IPS-NIHi7 (cell line): Measurements from ENCODE around the gene MRPS7.

Experiments
- DNase-seq: peaks from one replicate; pipeline ENCODE4 v3.0.0; 2012; ENCODE audit warnings: mixed read lengths; ENCODE audit errors: extremely low spot score

Gene MRPS7

GRCh38 chr17:75261336-75262111 lies at the start of gene MRPS7, which contains the start of gene GGA3:
TSS of gene MRPS7 (plus strand) at chr17:75261879. CDS start at chr17:75261901, 22 bp downstream.
TSS of gene GGA3 (minus strand) at chr17:75261606. CDS start at chr17:75261587, 19 bp downstream.
- DNase-seq = peak; percentile 95

DNA sequence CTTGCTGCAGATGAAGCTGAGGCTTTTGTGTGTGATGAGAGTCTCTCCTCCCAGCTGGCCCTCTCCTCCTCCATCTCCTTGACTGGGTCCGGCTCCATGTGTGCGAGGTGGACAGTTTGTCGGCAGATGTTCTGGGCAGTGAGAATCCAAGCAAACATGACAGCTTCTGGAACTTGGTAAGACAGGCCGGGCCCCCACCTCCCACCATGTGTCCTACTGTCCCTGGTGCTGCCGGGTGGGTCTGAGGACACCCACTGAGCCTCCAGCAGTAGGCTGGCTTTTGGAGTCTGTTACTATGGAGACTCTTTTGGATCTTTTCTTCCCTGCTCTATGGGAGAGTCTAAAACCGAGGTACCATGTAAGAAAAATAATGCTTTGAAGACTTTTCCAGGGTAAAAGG lies 43.5 kb upstream of the MRPS7 start:
- DNase-seq = peak; percentile 7

- DNase-seq = no peak
Measured at GRCh38 chr17:75219815-75220214, 41.9 kb upstream of the MRPS7 start.

DNA sequence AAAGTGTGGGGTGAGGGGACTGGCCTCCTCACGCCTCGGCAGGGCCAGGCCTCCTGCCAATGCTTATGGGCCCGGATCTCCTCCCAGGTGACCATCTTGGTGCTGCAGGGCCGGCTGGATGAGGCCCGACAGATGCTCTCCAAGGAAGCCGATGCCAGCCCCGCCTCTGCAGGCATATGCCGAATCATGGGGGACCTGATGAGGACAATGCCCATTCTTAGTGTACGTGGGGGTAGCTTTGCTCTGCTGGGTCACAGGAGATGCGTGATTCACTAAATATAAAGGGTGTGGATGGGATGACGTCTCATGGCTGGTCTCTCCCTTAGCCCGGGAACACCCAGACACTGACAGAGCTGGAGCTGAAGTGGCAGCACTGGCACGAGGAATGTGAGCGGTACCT lies 36.7 kb upstream of the MRPS7 start:
- no peak for DNase-seq

DNA sequence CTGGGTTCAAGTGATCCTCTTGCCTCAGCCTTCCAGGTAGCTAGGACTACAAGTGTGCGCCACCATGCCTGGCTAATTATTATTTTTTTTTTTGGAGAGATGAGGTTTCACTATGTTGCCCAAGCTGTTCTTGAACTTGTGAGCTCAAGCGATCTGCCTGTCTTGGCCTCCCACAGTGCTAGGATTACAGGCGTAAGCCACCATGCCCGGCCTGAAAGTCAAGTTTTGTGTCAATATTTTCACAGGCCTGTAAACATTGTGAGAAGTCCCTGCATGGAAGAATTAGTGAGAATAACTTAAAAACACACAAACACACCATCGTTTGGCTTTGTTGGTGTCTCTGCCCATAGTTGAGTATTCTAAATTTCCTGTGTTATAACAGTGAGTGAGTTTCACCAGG lies 34.0 kb upstream of the MRPS7 start:
- no peak for DNase-seq

DNA sequence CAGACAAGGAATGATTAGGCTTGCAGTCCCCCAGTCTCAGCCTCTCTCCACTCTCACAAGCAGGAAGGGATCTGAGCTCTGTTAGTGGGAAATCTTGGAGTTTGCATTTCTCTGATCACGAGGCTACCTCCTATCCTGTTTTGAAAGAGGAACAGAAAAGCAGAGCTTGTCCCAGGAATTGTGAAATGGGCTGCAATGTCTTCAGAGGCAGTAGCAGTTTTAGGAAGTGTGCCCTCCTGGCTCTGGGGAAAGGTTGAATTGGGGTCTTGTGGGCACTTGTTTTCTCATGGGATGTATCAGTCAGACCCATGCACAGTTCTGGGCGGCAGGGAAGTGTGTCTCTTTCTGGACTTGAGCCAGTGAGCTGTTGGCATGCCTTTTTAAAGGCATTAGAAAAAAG lies 33.4 kb upstream of the MRPS7 start:
- no peak for DNase-seq

GRCh38 chr17:75228847-75229246 lies 32.8 kb upstream of the MRPS7 start:
- DNase-seq = no peak

DNA sequence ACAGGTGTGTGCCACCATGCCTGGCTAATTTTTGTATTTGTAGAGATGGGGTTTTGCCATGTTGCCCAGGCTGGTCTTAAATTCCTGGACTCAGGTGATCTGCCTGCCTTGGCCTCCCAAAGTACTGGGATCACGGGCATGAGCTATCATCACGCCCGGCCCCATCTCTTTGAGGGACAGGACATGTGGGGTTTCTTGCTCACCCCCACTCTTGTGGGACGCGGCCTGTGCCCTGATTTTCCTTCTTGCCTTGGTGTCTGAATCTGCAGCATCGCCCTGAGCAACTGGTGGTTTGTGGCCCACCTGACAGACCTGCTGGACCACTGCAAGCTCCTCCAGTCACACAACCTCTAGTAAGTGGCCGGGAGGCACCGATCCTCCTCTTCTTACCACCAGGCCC lies 30.6 kb upstream of the MRPS7 start:
- DNase-seq = no peak

DNA sequence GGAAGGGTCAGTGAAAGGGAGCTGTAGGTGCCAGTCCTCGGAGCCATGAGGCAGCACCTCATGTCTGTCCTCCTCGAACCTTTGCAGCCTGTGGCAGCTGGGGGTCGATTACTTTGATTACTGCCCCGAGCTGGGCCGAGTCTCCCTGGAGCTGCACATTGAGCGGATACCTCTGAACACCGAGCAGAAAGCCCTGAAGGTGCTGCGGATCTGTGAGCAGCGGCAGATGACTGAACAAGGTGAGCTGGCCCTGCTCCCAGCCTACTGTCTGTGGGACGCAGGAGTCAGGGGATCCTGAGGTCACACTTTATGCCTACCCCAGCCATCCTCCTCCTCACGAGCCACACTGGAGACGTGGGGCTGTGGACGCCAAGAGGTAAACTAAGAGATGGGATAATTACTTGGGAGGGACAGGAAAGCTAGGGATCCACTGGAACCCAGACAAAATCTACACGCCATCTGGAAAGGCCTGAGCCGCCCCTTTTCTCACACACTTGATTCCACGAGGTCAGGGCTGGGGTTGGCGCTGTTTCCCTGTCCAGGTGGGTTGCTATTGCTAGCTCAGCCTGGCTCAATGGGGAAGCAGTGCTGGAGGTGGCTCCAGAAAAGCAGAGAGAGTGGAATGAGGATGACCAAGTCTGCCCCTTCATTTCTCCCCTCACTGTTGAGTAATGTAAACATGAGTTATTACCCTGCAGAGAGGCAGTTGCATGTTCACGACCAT lies 29.8 kb upstream of the MRPS7 start:
- DNase-seq = no peak

GRCh38 chr17:75232786-75233185 lies 28.9 kb upstream of the MRPS7 start:
- no peak for DNase-seq

DNA sequence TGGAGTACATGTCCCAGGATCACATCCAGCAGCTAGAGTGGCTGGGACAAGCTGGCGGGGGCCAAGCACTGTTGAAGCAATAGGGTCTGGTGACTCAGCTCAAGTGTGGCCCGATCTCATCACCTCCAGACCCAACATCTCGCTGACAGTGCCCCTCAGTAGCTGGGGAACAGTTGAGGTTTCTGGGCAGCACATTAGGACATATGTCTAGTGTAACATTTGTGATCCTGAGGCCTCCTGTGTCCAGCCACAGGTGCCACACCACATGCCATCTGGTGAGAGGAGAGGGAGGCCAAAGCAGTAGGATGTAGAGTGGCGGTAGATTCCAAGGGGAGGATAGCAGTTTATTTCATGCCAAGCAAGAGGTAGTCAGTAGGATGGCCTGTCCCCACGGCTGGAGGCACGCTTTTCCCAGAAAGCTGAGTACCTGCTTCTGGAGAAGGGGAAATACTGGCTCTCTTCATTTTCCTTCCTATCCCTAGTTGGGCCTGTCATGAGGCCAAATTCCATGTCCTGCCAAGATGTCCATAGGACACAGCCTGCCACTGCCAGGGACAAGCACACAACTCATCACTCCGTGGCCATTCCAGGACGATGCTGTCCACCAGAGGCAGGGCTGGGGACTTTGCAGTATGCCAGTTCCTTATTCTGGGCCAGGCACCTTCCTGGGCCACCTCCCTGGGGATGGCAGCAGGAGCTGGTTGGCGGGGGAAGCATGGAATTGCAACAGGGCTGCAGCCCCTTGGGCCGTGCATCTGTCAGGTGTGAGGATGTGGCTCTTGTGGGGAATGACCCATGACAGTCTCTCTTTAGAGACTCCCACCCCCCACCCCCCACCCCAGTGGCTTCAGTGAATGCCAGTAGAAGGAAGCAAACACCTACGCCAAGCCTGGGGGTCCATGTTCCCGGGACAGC lies 24.3 kb upstream of the MRPS7 start:
- DNase-seq = no peak

- DNase-seq = no peak
Measured at GRCh38 chr17:75238020-75238580, 23.6 kb upstream of the MRPS7 start.

- DNase-seq = peak; percentile 86
Measured at GRCh38 chr17:75238684-75239191, 22.9 kb upstream of the MRPS7 start.

DNA sequence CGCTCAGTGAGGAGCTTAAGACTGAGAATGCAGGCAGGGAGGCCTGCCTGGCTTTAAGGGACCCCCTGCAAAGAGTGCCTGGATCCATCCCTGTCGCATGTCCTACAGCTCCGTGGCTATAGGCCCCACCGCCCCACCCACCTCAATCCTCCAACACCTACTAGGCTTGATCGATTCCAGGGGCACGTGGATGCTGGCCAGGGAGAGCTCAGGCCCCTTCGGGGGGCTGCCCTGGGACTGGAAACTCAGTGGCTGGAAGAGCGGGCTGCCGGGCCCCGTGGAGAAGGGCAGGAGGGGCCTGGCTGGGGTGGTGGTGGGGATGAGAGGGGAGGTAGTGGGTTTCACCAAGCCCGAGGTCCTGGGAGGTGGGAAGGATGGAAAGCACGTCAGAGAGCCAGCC lies 22.5 kb upstream of the MRPS7 start:
- no peak for DNase-seq

- no peak for DNase-seq
Measured at GRCh38 chr17:75239778-75240393, 21.8 kb upstream of the MRPS7 start.

GRCh38 chr17:75240394-75241142 lies 21.1 kb upstream of the MRPS7 start:
- DNase-seq = peak; percentile 91

GRCh38 chr17:75241143-75241430 lies 20.6 kb upstream of the MRPS7 start:
- no peak for DNase-seq

- no peak for DNase-seq
Measured at GRCh38 chr17:75241502-75241901, 20.2 kb upstream of the MRPS7 start.

DNA sequence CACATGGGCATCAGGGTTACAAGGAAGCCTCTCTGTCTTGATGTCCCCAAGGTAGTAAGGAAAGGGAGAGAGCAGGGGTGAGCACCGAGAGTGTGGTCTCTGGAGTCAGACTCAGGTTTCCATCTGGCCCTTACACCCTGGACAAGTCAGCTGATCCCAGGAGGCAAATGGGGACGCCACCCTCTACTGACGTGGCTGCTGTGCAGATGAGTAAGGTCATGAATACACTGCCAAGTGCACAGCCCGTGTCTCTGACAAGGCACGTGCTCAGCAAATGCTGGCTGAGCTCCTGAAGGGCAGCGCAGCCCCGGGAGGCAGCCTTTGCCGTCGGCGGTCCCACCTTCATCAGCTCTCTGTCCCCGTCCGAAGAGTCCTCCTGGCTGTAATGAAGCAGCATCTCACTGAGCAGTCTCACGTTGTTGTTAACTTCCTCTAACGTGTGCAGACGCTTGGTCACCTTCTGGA lies 19.7 kb upstream of the MRPS7 start:
- no peak for DNase-seq

- DNase-seq = no peak
Measured at GRCh38 chr17:75242461-75243042, 19.1 kb upstream of the MRPS7 start.
